Stomach smooth muscle (tissue), 2 donors: ENCODE measurements around the gene RNF41.
"Not testable (repeated sequence)": the region's sequence is repeated elsewhere in the genome, so short reads cannot be mapped to it uniquely, and the experiment has no call there.

Experiments
- H3K27ac ChIP-seq: one replicate; pipeline ENCODE4 v1.7.0; 2013; ENCODE audit warnings: mild to moderate bottlenecking, low read length, inconsistent platforms
- H3K27me3 ChIP-seq, 2 donors: one replicate each; pipeline ENCODE4 v1.7.0; 2013; ENCODE audit warnings: low read length in 2 of 2; ENCODE audit not compliant: insufficient read depth in 2 of 2, control insufficient read depth in 1 of 2
- H3K36me3 ChIP-seq, 2 donors: one replicate each; pipeline ENCODE4 v1.7.0; 2013; ENCODE audit warnings: low read length in 2 of 2; ENCODE audit not compliant: control insufficient read depth in 2 of 2, insufficient read depth in 2 of 2
- H3K4me1 ChIP-seq: one replicate; pipeline ENCODE4 v1.7.0; 2013; ENCODE audit warnings: low read length; ENCODE audit not compliant: control insufficient read depth, insufficient read depth
- H3K4me3 ChIP-seq, 2 donors: one replicate each; pipeline ENCODE4 v1.7.0; 2013; ENCODE audit warnings: low read length in 2 of 2
- H3K9ac ChIP-seq, 2 donors: one replicate each; pipeline ENCODE4 v1.7.0; 2013; ENCODE audit warnings: low read length in 2 of 2, mild to moderate bottlenecking in 1 of 2
- H3K9me3 ChIP-seq, 2 donors: one replicate each; pipeline ENCODE4 v1.7.0; 2013; ENCODE audit warnings: low read length in 2 of 2; ENCODE audit not compliant: control insufficient read depth in 2 of 2
- donor health status: healthy.
- donor health status: Pancreatic carcinoma.

RNF41 gene

DNA sequence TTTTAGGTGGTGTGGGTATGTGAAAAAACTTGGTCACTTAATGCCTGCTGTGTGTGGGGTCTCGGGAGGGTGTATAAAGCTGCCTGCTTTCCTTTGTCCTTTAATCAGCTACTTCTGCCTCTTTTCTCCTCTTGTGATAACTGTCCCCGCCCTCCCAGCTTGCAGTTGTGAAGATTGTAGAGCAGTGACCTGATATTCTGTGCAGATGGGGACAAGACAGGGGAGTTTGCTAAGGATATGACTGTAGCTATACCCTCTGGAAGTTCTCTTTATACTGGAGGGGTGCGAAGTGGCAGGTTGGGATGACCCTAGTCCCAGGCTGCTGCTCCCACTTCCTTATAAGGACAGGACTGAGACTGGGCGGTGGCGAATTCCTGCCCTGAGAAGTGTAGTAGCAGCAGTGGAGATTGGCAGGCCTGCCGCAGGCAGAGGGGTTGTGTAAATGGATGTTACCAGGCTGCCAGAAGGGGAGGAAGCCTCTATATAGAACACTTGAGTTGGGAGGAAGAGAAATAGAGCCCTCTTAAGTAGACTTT is 62.7 kb downstream of the RNF41 start:
- H3K4me1 ChIP-seq = peaks cover 53% of the 10 kb centered on the region
- H3K4me3 ChIP-seq = peak overlapping the region; percentile 99
- H3K27ac ChIP-seq = peak overlapping the region; percentile 100
- H3K27me3 ChIP-seq = no peaks in the 10 kb centered on the region
- H3K9ac ChIP-seq = peak overlapping the region; percentile 100
- H3K36me3 ChIP-seq = peaks cover 36 to 37% of the 10 kb centered on the region in 2 donors
- no peaks in the 10 kb centered on the region for H3K9me3 ChIP-seq

DNA sequence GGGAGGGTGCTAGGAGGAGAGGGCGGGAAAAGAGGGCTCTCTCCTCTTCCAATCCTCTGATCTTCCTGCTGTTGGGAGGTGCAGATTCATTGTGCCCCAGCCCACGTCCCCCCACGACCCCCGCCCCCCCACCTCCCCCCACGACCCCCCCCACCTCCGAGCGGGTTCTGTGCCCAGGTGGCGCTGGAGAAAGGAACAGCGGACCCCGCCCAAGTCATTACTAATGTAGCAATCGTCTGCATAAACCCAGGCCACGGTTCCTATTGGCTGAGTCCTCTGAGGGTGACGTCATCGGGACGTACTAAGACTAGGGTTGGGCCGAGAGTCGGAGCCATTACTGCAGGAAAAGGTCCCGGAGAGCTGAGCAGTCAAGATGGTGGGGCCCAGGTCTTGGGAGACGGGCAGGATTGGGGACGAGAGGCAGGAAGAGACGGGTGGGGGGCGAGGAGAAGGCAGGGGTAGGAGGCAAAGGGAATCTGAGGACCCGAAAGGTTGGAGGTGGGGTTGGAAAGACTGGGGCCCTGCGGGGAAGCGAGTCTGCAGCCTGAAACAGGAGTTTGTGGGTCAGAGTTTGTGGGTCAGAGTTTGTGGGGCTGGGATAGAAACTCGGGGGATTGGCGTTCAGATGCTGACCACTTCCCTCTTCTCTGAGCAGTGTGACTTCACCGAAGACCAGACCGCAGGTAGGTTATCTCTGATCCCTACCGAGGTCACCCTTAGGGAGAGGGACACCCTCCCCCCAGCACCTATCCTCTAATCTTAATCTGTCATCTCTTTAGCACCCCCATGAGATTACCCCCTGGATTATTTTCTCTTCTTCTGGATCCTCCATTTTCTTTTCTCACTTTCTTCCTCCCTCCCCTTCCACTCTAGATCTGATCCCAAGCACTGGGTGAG is 63.4 kb downstream of the RNF41 start, which contains the start of gene MYL6:
Gene MYL6, plus strand, starts transcription at position 331 of the 897 bp plus-strand sequence. Its CDS starts 43 bp downstream, at position 374.
- Histone ChIP-seq H3K36me3 (peaks cover 36% of the 10 kb centered on the region in 2 donors), H3K27me3 (no peaks in the 10 kb centered on the region), H3K27ac (peak within 1 kb of the TSS; percentile 100)

GRCh38 chr12:56157201-56158028 is 64.3 kb downstream of the RNF41 start:
- no peaks in the 10 kb centered on the region for H3K27me3 ChIP-seq
- peaks cover 29 to 33% of the 10 kb centered on the region in 2 donors for H3K36me3 ChIP-seq
- H3K4me3 ChIP-seq = peak overlapping the region; percentile 83 to 99
- H3K9me3 ChIP-seq = no peaks in the 10 kb centered on the region
- peak overlapping the region; percentile 71 for H3K9ac ChIP-seq
- H3K27ac ChIP-seq = peak overlapping the region; percentile 79
- peaks cover 54% of the 10 kb centered on the region for H3K4me1 ChIP-seq

More for the DNA sequence above, 63.4 kb downstream of the RNF41 start, which contains the start of gene MYL6:
- no peaks in the 10 kb centered on the region for H3K9me3 ChIP-seq
- peaks cover 55% of the 10 kb centered on the region for H3K4me1 ChIP-seq
- peak within 1 kb of the TSS; percentile 100 for H3K9ac ChIP-seq
- H3K4me3 ChIP-seq = peak within 1 kb of the TSS; percentile 99

DNA sequence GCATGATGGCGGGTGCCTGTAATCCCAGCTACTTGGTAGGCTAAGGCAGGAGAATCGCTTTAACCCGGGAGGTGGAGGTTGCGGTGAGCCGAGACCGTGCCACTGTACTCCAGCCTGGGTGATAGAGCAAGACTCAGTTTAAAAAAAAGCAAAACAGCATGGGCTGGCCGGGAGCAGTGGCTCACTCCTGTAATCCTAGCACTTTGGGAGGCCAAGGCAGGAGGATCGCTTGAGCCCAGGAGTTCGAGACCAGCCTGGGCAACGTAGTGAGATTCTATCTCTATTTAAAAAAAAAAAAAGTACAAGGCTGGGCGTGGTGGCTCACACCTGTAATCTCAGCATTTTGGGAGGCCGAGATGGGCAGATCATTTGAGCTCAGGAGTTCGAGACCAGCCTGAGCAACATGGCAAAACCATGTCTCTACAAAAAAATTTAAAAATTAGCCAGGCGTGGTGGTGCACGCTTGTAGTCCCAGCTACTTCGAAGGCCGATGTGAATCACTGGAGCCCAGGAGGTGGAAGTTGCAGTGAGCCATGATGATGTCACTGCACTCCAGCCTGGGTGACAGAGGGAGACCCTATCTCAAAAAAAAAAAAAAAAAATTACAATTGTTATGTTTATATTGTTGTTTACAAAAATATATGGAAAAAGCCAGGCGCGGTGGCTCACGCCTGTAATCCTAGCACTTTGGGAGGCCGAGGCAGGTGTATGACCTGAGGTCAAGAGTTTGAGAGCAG is 65.1 kb downstream of the RNF41 start:
- not testable (repeated sequence) for H3K27me3 ChIP-seq, H3K9me3 ChIP-seq
- Histone ChIP-seq H3K9ac (peak overlapping the region; percentile 71), H3K4me3 (peak overlapping the region; percentile 83 to 99), H3K36me3 (peaks cover 24 to 25% of the 10 kb centered on the region in 2 donors), H3K4me1 (peaks cover 50% of the 10 kb centered on the region), H3K27ac (peak overlapping the region; percentile 79)

- Histone ChIP-seq H3K36me3 (peaks cover 11 to 12% of the 10 kb centered on the region in 2 donors), H3K4me3 (no peak overlapping the region), H3K4me1 (peaks cover 40% of the 10 kb centered on the region), H3K27ac (no peak overlapping the region), H3K9ac (no peak overlapping the region), H3K27me3 (no peaks in the 10 kb centered on the region), H3K9me3 (no peaks in the 10 kb centered on the region)
Measured at GRCh38 chr12:56155256-56155845, 66.4 kb downstream of the RNF41 start.

DNA sequence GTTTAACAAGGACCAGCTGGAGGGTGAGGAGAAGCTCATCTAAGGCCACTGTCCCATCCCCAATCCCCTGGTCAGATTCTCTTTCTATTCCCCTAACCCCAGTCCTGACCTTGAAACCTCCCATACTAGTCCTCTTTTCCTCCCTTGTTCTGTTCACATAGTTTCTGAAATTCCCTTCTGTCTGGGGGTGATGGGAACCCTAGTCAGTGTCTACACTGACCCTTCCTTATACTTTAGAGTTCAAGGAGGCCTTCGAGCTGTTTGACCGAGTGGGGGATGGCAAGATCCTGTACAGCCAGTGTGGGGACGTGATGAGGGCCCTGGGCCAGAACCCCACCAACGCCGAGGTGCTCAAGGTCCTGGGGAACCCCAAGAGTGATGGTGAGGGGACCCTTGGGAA is 66.9 kb downstream of the RNF41 start:
- no peaks in the 10 kb centered on the region for H3K27me3 ChIP-seq
- H3K27ac ChIP-seq = no peak overlapping the region
- no peak overlapping the region for H3K4me3 ChIP-seq
- H3K36me3 ChIP-seq = peaks cover 6 to 7% of the 10 kb centered on the region in 2 donors
- H3K9me3 ChIP-seq = no peaks in the 10 kb centered on the region
- H3K9ac ChIP-seq = no peak overlapping the region
- peaks cover 35% of the 10 kb centered on the region for H3K4me1 ChIP-seq

- H3K9me3 ChIP-seq = no peaks in the 10 kb centered on the region
- no peak overlapping the region for H3K9ac ChIP-seq
- H3K4me1 ChIP-seq = peaks cover 30% of the 10 kb centered on the region
- H3K27me3 ChIP-seq = no peaks in the 10 kb centered on the region
- H3K4me3 ChIP-seq = no peak overlapping the region
- peaks cover under 1 to 2% of the 10 kb centered on the region in 2 donors for H3K36me3 ChIP-seq
- H3K27ac ChIP-seq = no peak overlapping the region
Measured at GRCh38 chr12:56154246-56154771, 67.4 kb downstream of the RNF41 start.

GRCh38 chr12:56153678-56154065 is 68.0 kb downstream of the RNF41 start:
- H3K4me3 ChIP-seq = no peak overlapping the region
- H3K27ac ChIP-seq = no peak overlapping the region
- H3K36me3 ChIP-seq = no peaks in the 10 kb centered on the region
- peaks cover 28% of the 10 kb centered on the region for H3K4me1 ChIP-seq
- no peaks in the 10 kb centered on the region for H3K27me3 ChIP-seq
- no peak overlapping the region for H3K9ac ChIP-seq
- no peaks in the 10 kb centered on the region for H3K9me3 ChIP-seq

- H3K4me3 ChIP-seq = peak overlapping the region; percentile 74 to 80
- peak overlapping the region; percentile 71 to 78 for H3K9ac ChIP-seq
- no peaks in the 10 kb centered on the region for H3K36me3 ChIP-seq
- H3K4me1 ChIP-seq = peaks cover 28% of the 10 kb centered on the region
- no peaks in the 10 kb centered on the region for H3K27me3 ChIP-seq
- H3K27ac ChIP-seq = peak overlapping the region; percentile 85
- H3K9me3 ChIP-seq = no peaks in the 10 kb centered on the region
Measured at GRCh38 chr12:56152756-56153677, 68.7 kb downstream of the RNF41 start.
